Measurements from ENCODE around the gene RIF1.

The RIF1 gene

DNA sequence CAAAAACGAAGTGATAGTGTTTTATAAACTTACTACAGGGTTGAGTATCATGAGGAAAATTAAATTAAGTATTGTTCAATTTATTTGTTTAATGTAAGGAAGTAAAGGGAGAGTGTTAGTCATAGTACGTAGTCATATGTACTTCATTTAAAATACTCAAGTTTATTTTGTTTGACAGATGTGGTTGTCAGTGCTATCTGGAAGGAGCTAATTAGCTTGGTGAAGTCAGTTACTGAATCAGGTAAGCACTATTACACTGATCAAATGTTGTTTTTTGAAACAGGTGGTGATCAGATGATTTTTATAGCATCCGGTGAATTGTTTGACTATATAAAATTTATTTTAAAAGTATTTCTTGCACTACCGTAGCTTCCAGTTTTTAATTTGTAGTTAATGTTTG lies 28.8 kb downstream of the RIF1 start:
- Histone ChIP-seq H3K4me1 (ENCODE audit: control insufficient read depth, low read length) (no peaks in the 10 kb centered on the region), H3K9me2 (replicated peaks; ENCODE audit: control insufficient read depth, low read length) (no peaks in the 10 kb centered on the region), H3K79me2 (ENCODE audit: control insufficient read depth, low read length) (peaks cover 7% of the 10 kb centered on the region; the same call in 1 of the 2 replicates), H3K36me3 (ENCODE audit: control insufficient read depth, low read length) (peaks cover 90% of the 10 kb centered on the region), H3K4me2 (ENCODE audit: low read length) (no peak overlapping the region), H3K27ac (ENCODE audit: low read depth, low read length) (no peak overlapping the region), H3K4me3 (ENCODE audit: low read length) (no peak overlapping the region), H3K9me3 (ENCODE audit: control insufficient read depth, insufficient read depth, low read length) (no peaks in the 10 kb centered on the region), H3F3A (ENCODE audit: control insufficient read depth, insufficient read depth) (peaks cover 21% of the 10 kb centered on the region), H4K20me1 (ENCODE audit: control insufficient read depth, insufficient read depth, low read depth, low read length) (peaks cover 6% of the 10 kb centered on the region; the same call in 1 of the 2 replicates), H3K27me3 (ENCODE audit: control insufficient read depth, low read length) (no peaks in the 10 kb centered on the region)
- TF ChIP-seq, protein P1, sequence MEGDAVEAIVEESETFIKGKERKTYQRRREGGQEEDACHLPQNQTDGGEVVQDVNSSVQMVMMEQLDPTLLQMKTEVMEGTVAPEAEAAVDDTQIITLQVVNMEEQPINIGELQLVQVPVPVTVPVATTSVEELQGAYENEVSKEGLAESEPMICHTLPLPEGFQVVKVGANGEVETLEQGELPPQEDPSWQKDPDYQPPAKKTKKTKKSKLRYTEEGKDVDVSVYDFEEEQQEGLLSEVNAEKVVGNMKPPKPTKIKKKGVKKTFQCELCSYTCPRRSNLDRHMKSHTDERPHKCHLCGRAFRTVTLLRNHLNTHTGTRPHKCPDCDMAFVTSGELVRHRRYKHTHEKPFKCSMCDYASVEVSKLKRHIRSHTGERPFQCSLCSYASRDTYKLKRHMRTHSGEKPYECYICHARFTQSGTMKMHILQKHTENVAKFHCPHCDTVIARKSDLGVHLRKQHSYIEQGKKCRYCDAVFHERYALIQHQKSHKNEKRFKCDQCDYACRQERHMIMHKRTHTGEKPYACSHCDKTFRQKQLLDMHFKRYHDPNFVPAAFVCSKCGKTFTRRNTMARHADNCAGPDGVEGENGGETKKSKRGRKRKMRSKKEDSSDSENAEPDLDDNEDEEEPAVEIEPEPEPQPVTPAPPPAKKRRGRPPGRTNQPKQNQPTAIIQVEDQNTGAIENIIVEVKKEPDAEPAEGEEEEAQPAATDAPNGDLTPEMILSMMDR (IDR thresholded peaks at IDR 0.05; ENCODE audit: low read depth, low read length, poor library complexity, severe bottlenecking), result no peak

DNA sequence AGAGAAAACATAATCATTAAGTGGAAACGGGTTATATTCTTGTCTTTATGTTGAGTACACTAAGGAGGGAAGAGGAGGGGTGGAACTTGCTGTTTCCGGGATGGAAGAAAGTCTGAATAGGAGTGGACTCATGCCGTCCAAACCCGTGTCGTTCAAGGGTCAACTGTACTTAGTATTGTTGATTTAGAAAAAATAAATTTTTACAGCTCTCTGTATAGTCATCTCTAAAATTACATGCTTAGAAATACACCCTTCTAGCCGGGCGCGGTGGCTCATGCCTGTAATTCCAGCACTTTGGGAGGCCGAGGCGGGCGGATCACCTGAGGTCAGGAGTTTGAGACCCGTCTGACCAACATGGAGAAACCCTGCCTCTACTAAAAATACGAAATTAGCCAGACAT lies 29.4 kb downstream of the RIF1 start:
- Histone ChIP-seq H3F3A (ENCODE audit: control insufficient read depth, insufficient read depth) (peaks cover 21% of the 10 kb centered on the region), H3K9me2 (replicated peaks; ENCODE audit: control insufficient read depth, low read length) (no peaks in the 10 kb centered on the region), H3K4me1 (ENCODE audit: control insufficient read depth, low read length) (no peaks in the 10 kb centered on the region), H3K79me2 (ENCODE audit: control insufficient read depth, low read length) (peaks cover 7% of the 10 kb centered on the region; the same call in 1 of the 2 replicates), H3K36me3 (ENCODE audit: control insufficient read depth, low read length) (peaks cover 91% of the 10 kb centered on the region), H3K4me2 (ENCODE audit: low read length) (no peak overlapping the region), H3K9me3 (ENCODE audit: control insufficient read depth, insufficient read depth, low read length) (no peaks in the 10 kb centered on the region), H3K4me3 (ENCODE audit: low read length) (no peak overlapping the region), H4K20me1 (ENCODE audit: control insufficient read depth, insufficient read depth, low read depth, low read length) (peaks cover 6% of the 10 kb centered on the region; the same call in 1 of the 2 replicates), H3K27ac (ENCODE audit: low read depth, low read length) (no peak overlapping the region), H3K27me3 (ENCODE audit: control insufficient read depth, low read length) (no peaks in the 10 kb centered on the region)
- TF ChIP-seq EZH2phosphoT487 (IDR thresholded peaks at IDR 0.05; ENCODE audit: borderline replicate concordance, low read length), result no peak
- TF ChIP-seq, protein P1 (IDR thresholded peaks at IDR 0.05; ENCODE audit: low read depth, low read length, poor library complexity, severe bottlenecking), result no peak

DNA sequence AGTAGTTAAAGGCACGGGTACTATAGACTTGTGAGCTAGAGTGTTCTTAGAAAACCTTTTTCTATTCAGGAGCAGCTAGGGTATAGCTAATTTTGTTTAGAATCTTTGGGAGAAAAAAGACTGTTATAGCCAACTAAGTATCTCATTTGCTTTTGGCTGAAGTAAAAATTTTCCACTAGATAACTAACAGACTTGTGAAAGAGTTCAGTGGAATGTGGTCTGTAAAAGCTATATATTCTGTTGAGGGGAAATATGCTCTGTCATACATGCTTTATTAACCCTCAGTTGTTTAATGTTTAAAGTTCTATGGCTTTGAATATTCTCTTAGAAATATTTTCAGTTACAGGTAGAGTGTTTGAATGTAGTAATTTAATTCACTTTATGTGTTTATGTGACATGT lies 49.7 kb downstream of the RIF1 start:
- H3K79me2 ChIP-seq (ENCODE audit: control insufficient read depth, low read length), result no peaks in the 10 kb centered on the region
- no peaks in the 10 kb centered on the region for H3K27me3 ChIP-seq (ENCODE audit: control insufficient read depth, low read length)
- no peak overlapping the region for H3K4me3 ChIP-seq (ENCODE audit: low read length)
- H3K9me2 ChIP-seq (replicated peaks; ENCODE audit: control insufficient read depth, low read length), result no peaks in the 10 kb centered on the region
- no peaks in the 10 kb centered on the region for H4K20me1 ChIP-seq (ENCODE audit: control insufficient read depth, insufficient read depth, low read depth, low read length)
- H3K36me3 ChIP-seq (ENCODE audit: control insufficient read depth, low read length), result peaks cover 92% of the 10 kb centered on the region
- no peak overlapping the region for H3K4me2 ChIP-seq (ENCODE audit: low read length)
- TF ChIP-seq, protein P1 (IDR thresholded peaks at IDR 0.05; ENCODE audit: low read depth, low read length, poor library complexity, severe bottlenecking), result no peak
- TF ChIP-seq EZH2phosphoT487 (IDR thresholded peaks at IDR 0.05; ENCODE audit: borderline replicate concordance, low read length), result no peak
- H3K27ac ChIP-seq (ENCODE audit: low read depth, low read length), result no peak overlapping the region
- no peaks in the 10 kb centered on the region for H3K4me1 ChIP-seq (ENCODE audit: control insufficient read depth, low read length)
- peaks cover 4% of the 10 kb centered on the region; the same call in 1 of the 2 replicates for H3F3A ChIP-seq (ENCODE audit: control insufficient read depth, insufficient read depth)
- no peaks in the 10 kb centered on the region for H3K9me3 ChIP-seq (ENCODE audit: control insufficient read depth, insufficient read depth, low read length)
